ENCODE data around the gene PRXL2A. TPM values are rescaled to one million over a fixed set of nuclear protein-coding genes. Genes with fewer than 3 reads are reported as not detected.

Gene PRXL2A
- total and polyA plus RNA-seq, 2 experiments from 2014 or later: 31.8 to 51.7 TPM

- H3K27me3 ChIP-seq (ENCODE audit: insufficient read depth): peaks cover 37% of the 10 kb centered on the region
- no peak overlapping the region for H3K4me2 ChIP-seq
- H3K36me3 ChIP-seq (ENCODE audit: insufficient read depth): no peaks in the 10 kb centered on the region
- Mint-ChIP-seq H3K27ac (no peak overlapping the region), H3K4me1 (peaks cover 57% of the 10 kb centered on the region), H3K36me3 (ENCODE audit: low read depth) (peaks cover 4% of the 10 kb centered on the region; the same call in 1 of the 3 replicates), H3K9me3 (no peaks in the 10 kb centered on the region), H3K4me3 (no peak overlapping the region), H3K27me3 (ENCODE audit: insufficient read depth, low read depth, poor library complexity) (peaks cover 16% of the 10 kb centered on the region)
- no peak for TF ChIP-seq REST (IDR thresholded peaks at IDR 0.05; ENCODE audit: unreplicated experiment)
- no peak for TF ChIP-seq POLR2AphosphoS5 (IDR thresholded peaks at IDR 0.05; ENCODE audit: low read depth)
- no peak for TF ChIP-seq CREB1 (CRISPR knock-in tag; IDR thresholded peaks at IDR 0.05; ENCODE audit: low read depth)
- no peak for TF ChIP-seq ZNF331 (CRISPR knock-in tag; IDR thresholded peaks at IDR 0.05; ENCODE audit: low read depth)
- TF ChIP-seq JUNB (IDR thresholded peaks at IDR 0.05; ENCODE audit: unreplicated experiment): no peak
- TF ChIP-seq EZH2 (IDR thresholded peaks at IDR 0.05; ENCODE audit: low read depth, unreplicated experiment): no peak
- no peak for TF ChIP-seq NANOG (IDR thresholded peaks at IDR 0.05; ENCODE audit: borderline replicate concordance)
- no peak for TF ChIP-seq STAT1 (IDR thresholded peaks at IDR 0.05; ENCODE audit: unreplicated experiment)
- TF ChIP-seq ZNF114 (CRISPR knock-in tag; IDR thresholded peaks at IDR 0.05): no peak
- TF ChIP-seq ETS1 (IDR thresholded peaks at IDR 0.05): no peak
- TF ChIP-seq CTCF (conservative IDR thresholded peaks at IDR 0.05; ENCODE audit: low read depth in 2 of 2): no peak
- TF ChIP-seq ZNF462 (CRISPR knock-in tag; IDR thresholded peaks at IDR 0.05): no peak
- no peak for TF ChIP-seq EZH2phosphoT487 (IDR thresholded peaks at IDR 0.05; ENCODE audit: unreplicated experiment)
- ATAC-seq (no peak), DNase-seq (ENCODE audit: low spot score) (no peak)
- H3K79me2 ChIP-seq (replicated peaks; ENCODE audit: insufficient read depth): peaks cover 21% of the 10 kb centered on the region
- H3K4me3 ChIP-seq: no peak overlapping the region
- H2AFZ ChIP-seq: no peak overlapping the region
- peaks cover 39% of the 10 kb centered on the region for H3K4me1 ChIP-seq (ENCODE audit: insufficient read depth)
- no peak overlapping the region for H3K27ac ChIP-seq (ENCODE audit: low read depth)
- no peaks in the 10 kb centered on the region for H3K9me2 ChIP-seq (ENCODE audit: insufficient read depth)
- H3F3A ChIP-seq (replicated peaks; ENCODE audit: low read depth): 0 out of 2 replicates have a peak, but pooled peaks cover 5% of the 10 kb centered on the region
- peaks cover 30% of the 10 kb centered on the region for H4K20me1 ChIP-seq (replicated peaks; ENCODE audit: insufficient read depth)
These were observed 4.1 kb downstream of the PRXL2A start for GRCh38 chr10:80412486-80412885.

Data from GM23338 (cell line).